Dermis blood vessel endothelial cell (primary cell): ENCODE measurements around the gene SOX14. TPM values are rescaled to one million over a fixed set of nuclear protein-coding genes. Genes with fewer than 3 reads are reported as not detected.

Source experiments
- total RNA-seq: library from RNA; depleted of rRNA; stranded (reverse); fragments of >200 nt; gene quantifications from 2 replicates; pipeline ENCODE4 v1.2.3, GENCODE V29; 2014

The SOX14 gene
- total RNA-seq, 1 donor from 2014 or later = not detected

Other genes with a start within 250 kb of the SOX14 start
- not detected in 2 replicates for gene CLDN18, start 245.8 kb downstream of the SOX14 start, total RNA-seq